ENCODE data around the gene MXRA7.
"Not testable (repeated sequence)": the region's sequence is repeated elsewhere in the genome, so short reads cannot be mapped to it uniquely, and the experiment has no call there.

MXRA7 gene

DNA sequence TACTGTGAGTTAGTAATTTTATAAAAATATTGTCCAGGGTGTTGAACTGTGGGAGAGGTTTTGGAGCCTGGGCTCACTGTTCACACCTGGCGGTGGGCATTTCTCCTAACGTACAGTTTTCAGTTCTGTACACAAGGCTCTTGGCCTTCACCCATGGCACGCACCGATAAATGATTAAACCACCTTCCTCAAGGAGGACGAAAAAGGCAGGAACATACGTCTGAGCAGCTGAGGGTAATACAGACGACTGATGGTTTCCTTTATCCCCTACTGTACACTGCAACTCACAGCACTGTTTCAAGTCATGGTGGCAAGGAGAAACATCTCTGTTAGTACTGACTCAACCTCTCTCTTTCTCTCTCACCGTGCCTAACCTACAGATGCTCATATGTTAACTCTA, 65.8 kb downstream of the MXRA7 start:
- H3K4me1 ChIP-seq (ENCODE audit: insufficient read depth, insufficient read length), result no peaks in the 10 kb centered on the region
- no peak overlapping the region for H3K9ac ChIP-seq (ENCODE audit: insufficient read length, low read depth)
- no peaks in the 10 kb centered on the region for H3K9me3 ChIP-seq (ENCODE audit: insufficient read depth, low read length)
- no peak for DNase-seq (ENCODE audit: low read depth, low spot score)
- TF ChIP-seq SUZ12 (IDR thresholded peaks at IDR 0.05; ENCODE audit: extremely low read depth, insufficient read depth, insufficient read length) (no peak), ZNF274 (IDR thresholded peaks at IDR 0.05; ENCODE audit: low read depth, low read length) (no peak), YY1 (IDR thresholded peaks at IDR 0.05; ENCODE audit: insufficient read depth, insufficient read length) (no peak)
- H3K27me3 ChIP-seq (ENCODE audit: insufficient read depth, insufficient read length), result no peaks in the 10 kb centered on the region
- H3K4me3 ChIP-seq (ENCODE audit: insufficient read length, low read depth), result no peak overlapping the region
- no peaks in the 10 kb centered on the region for H3K36me3 ChIP-seq (ENCODE audit: insufficient read depth, insufficient read length, low read length)

- no peak within 1 kb of the TSS for H3K4me3 ChIP-seq (ENCODE audit: insufficient read length, low read depth)
- H3K9ac ChIP-seq (ENCODE audit: insufficient read length, low read depth), result no peak within 1 kb of the TSS
- H3K4me1 ChIP-seq (ENCODE audit: insufficient read depth, insufficient read length), result no peaks in the 10 kb centered on the region
- no peak for TF ChIP-seq ZNF274 (IDR thresholded peaks at IDR 0.05; ENCODE audit: low read depth, low read length)
- TF ChIP-seq SUZ12 (IDR thresholded peaks at IDR 0.05; ENCODE audit: extremely low read depth, insufficient read depth, insufficient read length), result no peak
- TF ChIP-seq YY1 (IDR thresholded peaks at IDR 0.05; ENCODE audit: insufficient read depth, insufficient read length), result no peak
- DNase-seq (ENCODE audit: low read depth, low spot score), result no peak
- no peaks in the 10 kb centered on the region for H3K36me3 ChIP-seq (ENCODE audit: insufficient read depth, insufficient read length, low read length)
- H3K27me3 ChIP-seq (ENCODE audit: insufficient read depth, insufficient read length), result no peaks in the 10 kb centered on the region
- H3K9me3 ChIP-seq (ENCODE audit: insufficient read depth, low read length), result no peaks in the 10 kb centered on the region
These were observed 67.1 kb downstream of the MXRA7 start, which contains the start of gene ST6GALNAC1 for GRCh38 chr17:76643553-76644148. ST6GALNAC1 (minus strand) TSS chr17:76643757; CDS start chr17:76643638, 119 bp downstream.

- TF ChIP-seq SUZ12 (IDR thresholded peaks at IDR 0.05; ENCODE audit: extremely low read depth, insufficient read depth, insufficient read length), result no peak
- TF ChIP-seq ZNF274 (IDR thresholded peaks at IDR 0.05; ENCODE audit: low read depth, low read length), result no peak
- TF ChIP-seq YY1 (IDR thresholded peaks at IDR 0.05; ENCODE audit: insufficient read depth, insufficient read length), result no peak
- H3K4me1 ChIP-seq (ENCODE audit: insufficient read depth, insufficient read length), result no peaks in the 10 kb centered on the region
- no peak overlapping the region for H3K9ac ChIP-seq (ENCODE audit: insufficient read length, low read depth)
- H3K4me3 ChIP-seq (ENCODE audit: insufficient read length, low read depth), result no peak overlapping the region
- no peaks in the 10 kb centered on the region for H3K9me3 ChIP-seq (ENCODE audit: insufficient read depth, low read length)
- DNase-seq (ENCODE audit: low read depth, low spot score), result no peak
- H3K27me3 ChIP-seq (ENCODE audit: insufficient read depth, insufficient read length), result no peaks in the 10 kb centered on the region
- no peaks in the 10 kb centered on the region for H3K36me3 ChIP-seq (ENCODE audit: insufficient read depth, insufficient read length, low read length)
These were observed 67.8 kb downstream of the MXRA7 start for GRCh38 chr17:76642994-76643393.

DNA sequence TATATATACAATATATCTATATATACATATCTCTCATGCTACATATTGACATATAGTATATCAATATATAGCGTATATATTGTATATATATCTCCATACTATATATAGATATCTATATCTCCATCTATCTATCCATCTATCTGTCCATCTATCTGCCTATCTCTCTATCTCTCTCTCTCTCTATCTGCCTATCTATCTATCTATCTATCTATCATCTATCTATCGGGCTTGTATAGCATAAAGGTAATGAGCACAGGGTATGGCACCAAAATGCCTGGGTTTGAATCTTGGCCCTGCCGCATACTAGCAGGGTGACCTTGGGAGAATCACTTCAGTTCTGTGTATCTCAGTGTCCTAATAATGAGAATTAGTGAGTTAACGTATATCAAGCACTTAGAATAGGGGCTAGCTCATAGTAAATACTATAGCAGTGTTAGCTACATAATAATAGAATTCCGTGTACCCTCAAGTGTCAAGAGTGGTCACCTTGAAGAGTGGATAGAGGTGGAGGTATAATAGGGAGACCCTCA, 68.7 kb downstream of the MXRA7 start:
- Histone ChIP-seq H3K36me3 (ENCODE audit: insufficient read depth, insufficient read length, low read length) (no peaks in the 10 kb centered on the region), H3K4me1 (ENCODE audit: insufficient read depth, insufficient read length) (no peaks in the 10 kb centered on the region), H3K9me3 (ENCODE audit: insufficient read depth, low read length) (no peaks in the 10 kb centered on the region), H3K27me3 (ENCODE audit: insufficient read depth, insufficient read length) (no peaks in the 10 kb centered on the region), H3K4me3 (ENCODE audit: insufficient read length, low read depth) (no peak overlapping the region), H3K9ac (ENCODE audit: insufficient read length, low read depth) (no peak overlapping the region)
- DNase-seq (ENCODE audit: low read depth, low spot score), result no peak
- TF ChIP-seq ZNF274 (IDR thresholded peaks at IDR 0.05; ENCODE audit: low read depth, low read length) (no peak), YY1 (IDR thresholded peaks at IDR 0.05; ENCODE audit: insufficient read depth, insufficient read length) (no peak), SUZ12 (IDR thresholded peaks at IDR 0.05; ENCODE audit: extremely low read depth, insufficient read depth, insufficient read length) (no peak)

DNA sequence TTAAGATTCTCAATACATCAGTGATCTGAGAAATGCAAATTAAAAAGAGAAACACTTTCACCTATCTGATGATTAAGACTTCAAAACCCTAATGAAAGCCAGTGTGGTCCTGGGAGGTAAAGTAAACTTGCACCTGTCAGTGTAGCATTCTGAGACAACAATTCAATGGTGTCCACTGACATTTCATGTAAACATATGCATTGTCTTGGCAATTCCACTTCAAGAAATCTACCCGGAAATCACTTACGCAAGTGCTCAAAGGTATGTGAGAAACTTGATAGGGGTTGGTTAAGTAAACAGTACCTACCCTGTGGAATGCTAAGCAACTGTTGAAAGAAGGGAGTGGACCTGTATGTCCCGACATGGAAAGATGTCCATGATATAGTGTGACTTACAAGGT, 69.3 kb downstream of the MXRA7 start:
- no peak for TF ChIP-seq YY1 (IDR thresholded peaks at IDR 0.05; ENCODE audit: insufficient read depth, insufficient read length)
- H3K27me3 ChIP-seq (ENCODE audit: insufficient read depth, insufficient read length), result no peaks in the 10 kb centered on the region
- H3K4me1 ChIP-seq (ENCODE audit: insufficient read depth, insufficient read length), result no peaks in the 10 kb centered on the region
- H3K9me3 ChIP-seq (ENCODE audit: insufficient read depth, low read length), result no peaks in the 10 kb centered on the region
- no peak for DNase-seq (ENCODE audit: low read depth, low spot score)
- H3K36me3 ChIP-seq (ENCODE audit: insufficient read depth, insufficient read length, low read length), result no peaks in the 10 kb centered on the region
- H3K4me3 ChIP-seq (ENCODE audit: insufficient read length, low read depth), result no peak overlapping the region
- no peak overlapping the region for H3K9ac ChIP-seq (ENCODE audit: insufficient read length, low read depth)

GRCh38 chr17:76640550-76641380, 70.0 kb downstream of the MXRA7 start:
- Histone ChIP-seq H3K9me3 (ENCODE audit: insufficient read depth, low read length) (no peaks in the 10 kb centered on the region), H3K36me3 (ENCODE audit: insufficient read depth, insufficient read length, low read length) (no peaks in the 10 kb centered on the region), H3K4me1 (ENCODE audit: insufficient read depth, insufficient read length) (no peaks in the 10 kb centered on the region), H3K27me3 (ENCODE audit: insufficient read depth, insufficient read length) (no peaks in the 10 kb centered on the region), H3K9ac (ENCODE audit: insufficient read length, low read depth) (no peak overlapping the region), H3K4me3 (ENCODE audit: insufficient read length, low read depth) (no peak overlapping the region)
- DNase-seq (ENCODE audit: low read depth, low spot score), result no peak
- TF ChIP-seq SUZ12 (IDR thresholded peaks at IDR 0.05; ENCODE audit: extremely low read depth, insufficient read depth, insufficient read length) (no peak), YY1 (IDR thresholded peaks at IDR 0.05; ENCODE audit: insufficient read depth, insufficient read length) (no peak), ZNF274 (IDR thresholded peaks at IDR 0.05; ENCODE audit: low read depth, low read length) (no peak)

GRCh38 chr17:76638263-76638662, 72.5 kb downstream of the MXRA7 start:
- Histone ChIP-seq H3K9ac (ENCODE audit: insufficient read length, low read depth) (no peak overlapping the region), H3K36me3 (ENCODE audit: insufficient read depth, insufficient read length, low read length) (no peaks in the 10 kb centered on the region), H3K4me1 (ENCODE audit: insufficient read depth, insufficient read length) (peaks cover 2% of the 10 kb centered on the region), H3K27me3 (ENCODE audit: insufficient read depth, insufficient read length) (no peaks in the 10 kb centered on the region), H3K4me3 (ENCODE audit: insufficient read length, low read depth) (no peak overlapping the region), H3K9me3 (ENCODE audit: insufficient read depth, low read length) (no peaks in the 10 kb centered on the region)
- DNase-seq (ENCODE audit: low read depth, low spot score), result no peak
- TF ChIP-seq ZNF274 (IDR thresholded peaks at IDR 0.05; ENCODE audit: low read depth, low read length) (no peak), SUZ12 (IDR thresholded peaks at IDR 0.05; ENCODE audit: extremely low read depth, insufficient read depth, insufficient read length) (no peak), YY1 (IDR thresholded peaks at IDR 0.05; ENCODE audit: insufficient read depth, insufficient read length) (no peak)

GRCh38 chr17:76636486-76637206, 74.1 kb downstream of the MXRA7 start:
- not testable (repeated sequence) for H3K9me3 ChIP-seq (ENCODE audit: insufficient read depth, low read length); DNase-seq (ENCODE audit: low read depth, low spot score); H3K4me3 ChIP-seq (ENCODE audit: insufficient read length, low read depth); H3K9ac ChIP-seq (ENCODE audit: insufficient read length, low read depth); H3K4me1 ChIP-seq (ENCODE audit: insufficient read depth, insufficient read length); H3K36me3 ChIP-seq (ENCODE audit: insufficient read depth, insufficient read length, low read length); H3K27me3 ChIP-seq (ENCODE audit: insufficient read depth, insufficient read length)

Measured in NT2/D1 (cell line).